Mesenchymal stem cell (in vitro differentiated cells and primary cell): ENCODE results near the gene JAKMIP2.

ENCODE experiments used
- DNase-seq: peaks from one replicate; pipeline ENCODE4 v3.0.0-alpha.2; 2013
- H2AFZ ChIP-seq: one replicate; pipeline ENCODE4 v1.6.1; 2013; ENCODE audit warnings: low read depth, mild to moderate bottlenecking, control low read depth, inconsistent platforms, low read length, moderate library complexity
- H2AK5ac ChIP-seq: 2 replicates; pipeline ENCODE4 v1.6.1; 2013; ENCODE audit warnings: low read length, moderate library complexity, mild to moderate bottlenecking, inconsistent platforms; ENCODE audit not compliant: severe bottlenecking
- H2BK120ac ChIP-seq: one replicate; pipeline ENCODE4 v1.6.1; 2013; ENCODE audit warnings: low read depth, mild to moderate bottlenecking, inconsistent platforms, low read length, moderate library complexity
- H2BK12ac ChIP-seq, 2 experiments: one replicate each; pipeline ENCODE4 v1.6.1; 2013; ENCODE audit warnings: inconsistent platforms in 2 of 2, low read length in 2 of 2, mild to moderate bottlenecking in 2 of 2, moderate library complexity in 2 of 2, control low read depth in 1 of 2
- H2BK15ac ChIP-seq: one replicate; pipeline ENCODE4 v1.6.1; 2013; ENCODE audit warnings: mild to moderate bottlenecking, low read depth, inconsistent platforms; ENCODE audit not compliant: poor library complexity, severe bottlenecking
- H2BK5ac ChIP-seq: 2 replicates; pipeline ENCODE4 v1.6.1; 2013; ENCODE audit warnings: low read depth, mild to moderate bottlenecking, low read length, control low read depth, inconsistent platforms; ENCODE audit not compliant: poor library complexity, severe bottlenecking
- H3K14ac ChIP-seq, 2 experiments: one replicate each; pipeline ENCODE4 v1.6.1; 2013; ENCODE audit warnings: inconsistent platforms in 2 of 2, low read length in 2 of 2, control low read depth in 1 of 2, mild to moderate bottlenecking in 1 of 2, moderate library complexity in 1 of 2
- H3K18ac ChIP-seq, 2 experiments: one replicate each; pipeline ENCODE4 v1.6.1; 2013; ENCODE audit warnings: inconsistent platforms in 2 of 2, low read length in 2 of 2, control low read depth in 1 of 2, low read depth in 1 of 2, mild to moderate bottlenecking in 1 of 2
- H3K23ac ChIP-seq, 2 experiments: one replicate each; pipeline ENCODE4 v1.6.1; 2013; ENCODE audit warnings: inconsistent platforms in 2 of 2, low read length in 2 of 2, mild to moderate bottlenecking in 2 of 2, moderate library complexity in 2 of 2, control low read depth in 1 of 2
- H3K27ac ChIP-seq: 2 replicates; pipeline ENCODE4 v1.5.1; 2013; ENCODE audit warnings: mild to moderate bottlenecking, moderate library complexity, low read length, control low read depth, inconsistent platforms; ENCODE audit not compliant: poor library complexity, severe bottlenecking
- H3K27me3 ChIP-seq, 2 experiments: 2 replicates each; pipeline versions ENCODE4 v1.6.1 to v1.7.0; 2013; ENCODE audit warnings: low read length in 2 of 2, mild to moderate bottlenecking in 2 of 2, moderate library complexity in 2 of 2, control low read depth in 1 of 2, inconsistent platforms in 1 of 2; ENCODE audit not compliant: control insufficient read depth in 1 of 2, insufficient read depth in 1 of 2
- H3K36me3 ChIP-seq, 2 experiments: 2 replicates each; pipeline versions ENCODE4 v1.6.1 to v1.7.0; 2013; ENCODE audit warnings: low read length in 2 of 2, control low read depth in 1 of 2, inconsistent platforms in 1 of 2, low read depth in 1 of 2, mild to moderate bottlenecking in 1 of 2; ENCODE audit not compliant: insufficient read depth in 2 of 2, control insufficient read depth in 1 of 2
- H3K4ac ChIP-seq, 2 experiments: one replicate each; pipeline ENCODE4 v1.6.1; 2013; ENCODE audit warnings: inconsistent platforms in 2 of 2, low read length in 2 of 2, mild to moderate bottlenecking in 2 of 2, moderate library complexity in 2 of 2, control low read depth in 1 of 2, low read depth in 1 of 2
- H3K4me1 ChIP-seq: 2 replicates; pipeline ENCODE4 v1.6.1; 2013; ENCODE audit warnings: low read depth, low read length, control low read depth; ENCODE audit not compliant: control insufficient read depth, insufficient read depth
- H3K4me2 ChIP-seq: 2 replicates; pipeline ENCODE4 v1.6.1; 2013; ENCODE audit warnings: low read length, mild to moderate bottlenecking, inconsistent platforms; ENCODE audit not compliant: poor library complexity, severe bottlenecking
- H3K4me3 ChIP-seq, 2 experiments: 2 replicates each; pipeline versions ENCODE4 v1.5.1 to v1.7.0; 2013; ENCODE audit warnings: low read length in 2 of 2, mild to moderate bottlenecking in 2 of 2, control low read depth in 1 of 2, low read depth in 1 of 2; ENCODE audit not compliant: insufficient read depth in 1 of 2
- H3K79me1 ChIP-seq: replicated peaks from 2 replicates; pipeline ENCODE4 v1.6.1; 2013; ENCODE audit warnings: mild to moderate bottlenecking, control low read depth, low read length, inconsistent platforms; ENCODE audit not compliant: poor library complexity, severe bottlenecking
- H3K9ac ChIP-seq: 2 replicates; pipeline ENCODE4 v1.7.0; 2013; ENCODE audit warnings: mild to moderate bottlenecking, low read length, moderate library complexity
- H3K9me3 ChIP-seq: 2 replicates; pipeline ENCODE4 v1.7.0; 2013; ENCODE audit warnings: mild to moderate bottlenecking, low read length; ENCODE audit not compliant: control insufficient read depth
- H4K8ac ChIP-seq: one replicate; pipeline ENCODE4 v1.6.1; 2013; ENCODE audit warnings: inconsistent platforms, mild to moderate bottlenecking, low read length, moderate library complexity
- H4K91ac ChIP-seq: one replicate; pipeline ENCODE4 v1.6.1; 2013; ENCODE audit warnings: mild to moderate bottlenecking, low read length, inconsistent platforms
- WGBS: methylation state at CpG from one replicate; pipeline ENCODE4 v1.1.7; 2013; ENCODE audit warnings: mixed read lengths; 5-methylcytosine and 5-hydroxymethylcytosine counted together

JAKMIP2 gene

GRCh38 chr5:147734894-147735293 lies 47.6 kb downstream of the JAKMIP2 start:
- H3K27ac ChIP-seq, result no peak overlapping the region
- H3K4me1 ChIP-seq, result no peaks in the 10 kb centered on the region
- no peaks in the 10 kb centered on the region for H3K27me3 ChIP-seq
- H2AFZ ChIP-seq, result no peak overlapping the region
- no peaks in the 10 kb centered on the region for H3K79me1 ChIP-seq
- no peak overlapping the region for H3K14ac ChIP-seq
- H4K91ac ChIP-seq, result no peak overlapping the region
- WGBS, result 61% methylated on average over 4 of the region's 4 CpGs
- no peak overlapping the region for H3K23ac ChIP-seq
- no peaks in the 10 kb centered on the region for H3K9me3 ChIP-seq
- no peak overlapping the region for H2BK5ac ChIP-seq
- H2AK5ac ChIP-seq, result no peak overlapping the region
- DNase-seq, result no peak
- H3K36me3 ChIP-seq, result no peaks in the 10 kb centered on the region
- H3K9ac ChIP-seq, result no peak overlapping the region
- H4K8ac ChIP-seq, result no peak overlapping the region
- no peak overlapping the region for H2BK15ac ChIP-seq
- H3K4me2 ChIP-seq, result no peak overlapping the region
- no peak overlapping the region for H3K4ac ChIP-seq
- H3K18ac ChIP-seq, result no peak overlapping the region
- no peak overlapping the region for H2BK120ac ChIP-seq
- no peak overlapping the region for H2BK12ac ChIP-seq
- H3K4me3 ChIP-seq, result no peak overlapping the region

GRCh38 chr5:147733075-147733474 lies 49.5 kb downstream of the JAKMIP2 start:
- 100% methylated on average over 1 of the region's 1 CpG for WGBS
- H3K9ac ChIP-seq, result no peak overlapping the region
- no peaks in the 10 kb centered on the region for H3K79me1 ChIP-seq
- no peak overlapping the region for H2BK15ac ChIP-seq
- no peak overlapping the region for H3K14ac ChIP-seq
- H3K36me3 ChIP-seq, result no peaks in the 10 kb centered on the region
- H3K27me3 ChIP-seq, result no peaks in the 10 kb centered on the region
- no peak overlapping the region for H2AK5ac ChIP-seq
- DNase-seq, result no peak
- H3K4me1 ChIP-seq, result no peaks in the 10 kb centered on the region
- H3K4me2 ChIP-seq, result no peak overlapping the region
- H3K4ac ChIP-seq, result no peak overlapping the region
- H3K18ac ChIP-seq, result no peak overlapping the region
- no peak overlapping the region for H3K23ac ChIP-seq
- no peak overlapping the region for H2AFZ ChIP-seq
- no peak overlapping the region for H4K8ac ChIP-seq
- H2BK5ac ChIP-seq, result no peak overlapping the region
- no peak overlapping the region for H2BK12ac ChIP-seq
- H4K91ac ChIP-seq, result no peak overlapping the region
- no peak overlapping the region for H3K27ac ChIP-seq
- H3K4me3 ChIP-seq, result no peak overlapping the region
- H3K9me3 ChIP-seq, result no peaks in the 10 kb centered on the region
- H2BK120ac ChIP-seq, result no peak overlapping the region

- Histone ChIP-seq H3K4me1 (no peaks in the 10 kb centered on the region), H4K8ac (no peak overlapping the region), H3K27me3 (no peaks in the 10 kb centered on the region), H2BK120ac (no peak overlapping the region), H2AFZ (no peak overlapping the region), H3K36me3 (no peaks in the 10 kb centered on the region), H2AK5ac (no peak overlapping the region), H3K9me3 (no peaks in the 10 kb centered on the region), H2BK5ac (no peak overlapping the region), H4K91ac (no peak overlapping the region), H2BK15ac (no peak overlapping the region), H3K79me1 (no peaks in the 10 kb centered on the region), H3K9ac (no peak overlapping the region), H2BK12ac (no peak overlapping the region), H3K23ac (no peak overlapping the region), H3K18ac (no peak overlapping the region), H3K4me3 (no peak overlapping the region), H3K4me2 (no peak overlapping the region), H3K14ac (no peak overlapping the region), H3K4ac (no peak overlapping the region), H3K27ac (no peak overlapping the region)
- 66% methylated on average over 3 of the region's 4 CpGs for WGBS
- no peak for DNase-seq
These were observed 50.1 kb downstream of the JAKMIP2 start for GRCh38 chr5:147732291-147732883.

DNA sequence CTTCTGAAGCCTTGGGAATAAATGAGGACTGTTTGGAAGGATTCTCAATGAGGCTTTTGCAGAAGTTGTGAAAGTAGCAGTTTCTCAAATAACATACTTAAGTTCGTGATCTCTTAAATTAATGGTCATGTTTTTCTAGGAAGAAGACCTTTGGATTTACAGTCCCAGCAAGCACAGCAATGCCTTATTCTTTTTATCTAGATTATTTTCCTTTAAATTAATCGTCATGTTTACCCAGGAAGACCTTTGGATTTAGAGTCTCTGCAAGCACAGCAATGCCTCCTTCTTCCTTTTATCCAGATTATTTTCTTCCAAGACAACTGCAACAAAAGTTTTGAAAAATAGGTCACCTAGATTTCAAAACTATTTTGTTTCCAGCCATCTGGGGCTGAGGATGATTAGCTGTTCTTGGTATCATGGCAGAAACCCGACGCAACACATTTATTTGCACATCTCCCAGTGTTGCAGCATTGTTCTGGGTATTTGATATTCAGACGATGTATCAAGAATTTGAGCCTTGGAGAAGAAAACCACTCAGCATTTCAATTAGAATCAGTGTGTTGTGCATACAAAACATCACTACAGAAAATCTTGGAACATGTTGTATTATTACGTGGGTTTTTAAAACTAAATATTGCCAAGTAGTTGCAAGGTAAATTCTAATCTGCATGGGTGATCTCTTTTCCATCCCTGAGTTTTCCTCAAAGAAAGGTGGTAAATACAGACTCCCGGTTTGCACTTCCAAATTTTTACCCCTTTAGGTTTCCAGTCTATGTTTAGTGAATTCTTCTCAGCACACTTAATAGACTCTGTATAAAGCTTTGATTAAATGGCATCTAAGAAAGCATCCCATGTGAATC lies 50.9 kb downstream of the JAKMIP2 start:
- no peaks in the 10 kb centered on the region for H3K4me1 ChIP-seq
- H4K8ac ChIP-seq, result no peak overlapping the region
- H4K91ac ChIP-seq, result no peak overlapping the region
- H3K18ac ChIP-seq, result no peak overlapping the region
- H3K27me3 ChIP-seq, result no peaks in the 10 kb centered on the region
- no peak overlapping the region for H3K27ac ChIP-seq
- no peak overlapping the region for H3K14ac ChIP-seq
- H3K4me2 ChIP-seq, result no peak overlapping the region
- no peak overlapping the region for H2BK15ac ChIP-seq
- no peak overlapping the region for H2AFZ ChIP-seq
- no peak overlapping the region for H3K4ac ChIP-seq
- H3K36me3 ChIP-seq, result no peaks in the 10 kb centered on the region
- no peak overlapping the region for H2BK5ac ChIP-seq
- 76% methylated on average over 5 of the region's 7 CpGs for WGBS
- no peak for DNase-seq
- no peak overlapping the region for H2BK120ac ChIP-seq
- H3K4me3 ChIP-seq, result no peak overlapping the region
- no peaks in the 10 kb centered on the region for H3K9me3 ChIP-seq
- H3K23ac ChIP-seq, result no peak overlapping the region
- H2AK5ac ChIP-seq, result no peak overlapping the region
- H2BK12ac ChIP-seq, result no peak overlapping the region
- H3K9ac ChIP-seq, result no peak overlapping the region
- H3K79me1 ChIP-seq, result no peaks in the 10 kb centered on the region
